ENCODE results near the gene HDAC7.
"Not testable (repeated sequence)": the region's sequence is repeated elsewhere in the genome, so short reads cannot be mapped to it uniquely, and the experiment has no call there.

The HDAC7 gene

DNA sequence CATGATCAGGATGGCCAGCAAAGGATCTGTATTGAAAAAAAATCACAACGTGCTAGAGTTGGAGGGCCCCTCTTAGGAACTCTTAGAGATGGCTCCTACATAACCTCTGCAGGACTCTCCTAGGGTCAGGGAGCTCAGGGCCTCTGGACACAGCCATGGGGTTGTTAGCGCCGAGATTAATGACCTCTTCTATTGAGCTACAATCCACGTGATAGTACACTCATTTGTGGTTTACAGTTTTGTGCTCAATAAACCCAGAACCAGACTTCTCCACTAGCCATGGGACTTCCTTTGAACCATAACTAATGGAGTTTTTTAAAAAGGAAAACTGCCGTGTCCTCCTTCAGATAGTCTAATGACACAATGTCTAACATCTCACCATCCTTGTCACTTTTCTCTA is 29.6 kb upstream of the HDAC7 start:
- DNase-seq (ENCODE audit: low spot score), result no peak

DNA sequence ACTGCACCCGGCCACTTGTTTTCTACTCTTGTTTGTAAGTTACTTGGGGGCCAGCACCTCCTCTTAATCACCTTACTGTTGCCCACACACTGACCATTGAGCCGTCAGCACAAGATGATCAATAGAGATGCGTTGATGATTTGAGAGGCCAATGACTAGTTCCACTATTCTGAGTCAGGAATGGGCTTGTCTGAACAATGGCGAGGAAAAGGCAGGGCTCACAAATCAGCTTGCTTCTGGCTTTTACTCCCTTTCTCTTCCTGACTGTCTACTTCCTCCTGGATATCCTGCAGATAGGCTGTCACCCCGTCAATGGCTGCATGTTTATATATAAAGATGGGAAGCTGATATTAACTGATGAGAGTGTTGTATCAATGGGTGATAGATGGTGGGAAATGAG is 29.1 kb upstream of the HDAC7 start:
- no peak for DNase-seq (ENCODE audit: low spot score)

DNA sequence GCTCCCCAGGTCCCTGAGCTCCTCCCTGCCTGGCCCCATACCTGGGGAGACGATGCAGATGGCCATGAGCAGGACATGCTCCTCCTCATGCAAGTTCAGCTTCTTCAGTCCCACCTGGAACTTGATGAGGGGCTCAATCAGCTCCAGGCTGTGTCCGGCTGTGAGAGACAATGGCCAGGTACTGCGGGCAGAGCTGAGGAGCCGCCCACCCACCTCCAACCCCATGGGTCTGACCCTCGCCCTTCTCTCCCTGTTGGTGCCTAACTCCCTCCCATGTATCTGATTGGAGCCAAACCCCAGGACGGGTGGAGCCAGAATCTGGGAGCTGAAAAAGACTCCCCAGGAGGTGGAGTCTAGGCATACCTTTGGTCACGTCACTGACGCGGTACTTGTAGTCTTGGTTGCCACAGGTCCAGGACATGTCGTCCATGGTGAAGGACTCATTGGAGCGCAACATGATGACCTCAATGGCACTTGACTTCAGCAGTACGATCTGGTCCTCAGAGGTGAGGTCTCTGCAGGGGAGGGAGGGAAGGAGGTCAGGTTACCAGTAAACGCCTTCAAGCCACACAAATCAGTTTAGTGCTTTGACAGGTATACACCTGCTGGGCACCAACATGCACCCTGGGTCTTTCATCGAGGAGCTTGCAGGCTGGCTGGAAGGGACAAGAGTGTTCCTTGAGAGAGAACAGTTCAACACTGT is 26.7 kb upstream of the HDAC7 start:
- no peak for DNase-seq (ENCODE audit: low spot score)

GRCh38 chr12:47845081-47845480 is 25.4 kb upstream of the HDAC7 start:
- DNase-seq (ENCODE audit: low spot score), result no peak

DNA sequence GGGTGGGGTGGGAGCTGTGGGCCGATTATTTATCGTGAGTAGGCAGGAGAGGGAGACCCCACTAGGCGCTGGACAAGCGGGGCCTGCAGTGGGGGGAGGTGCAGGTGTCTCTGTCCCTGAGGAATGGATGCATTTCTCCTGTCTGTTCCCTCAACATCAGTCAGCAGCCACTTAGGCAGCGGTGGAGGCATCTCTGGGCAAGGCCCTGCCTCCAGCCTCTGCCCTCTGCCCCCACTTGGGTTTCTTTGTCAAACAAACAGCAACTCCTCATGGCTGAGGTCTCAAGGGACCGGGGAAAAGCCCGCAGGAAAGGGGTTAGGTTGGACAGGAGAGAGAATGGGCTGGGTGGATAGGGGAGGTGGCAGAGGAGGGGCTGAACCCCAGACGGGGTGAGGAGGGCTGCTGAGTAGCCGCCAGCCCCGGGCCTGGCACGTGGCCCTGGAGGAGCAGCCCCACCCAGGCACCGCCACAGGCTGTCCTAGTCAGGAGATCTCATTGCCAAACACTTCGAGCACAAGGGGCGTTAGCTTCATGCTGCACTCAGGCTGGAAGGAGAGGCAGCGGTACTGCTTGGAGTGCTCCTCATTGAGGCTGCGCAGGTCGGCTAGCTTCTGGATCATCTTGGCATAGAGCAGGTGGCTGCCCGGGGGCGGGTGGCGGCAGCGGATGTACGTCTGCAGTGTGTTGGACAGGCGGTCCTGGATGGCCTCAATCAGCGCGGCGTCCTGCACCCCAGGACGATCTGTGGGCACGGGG is 24.7 kb upstream of the HDAC7 start:
- no peak for DNase-seq (ENCODE audit: low spot score)

- DNase-seq (ENCODE audit: low spot score), result no peak
Observed at GRCh38 chr12:47843226-47843980, 23.7 kb upstream of the HDAC7 start.

DNA sequence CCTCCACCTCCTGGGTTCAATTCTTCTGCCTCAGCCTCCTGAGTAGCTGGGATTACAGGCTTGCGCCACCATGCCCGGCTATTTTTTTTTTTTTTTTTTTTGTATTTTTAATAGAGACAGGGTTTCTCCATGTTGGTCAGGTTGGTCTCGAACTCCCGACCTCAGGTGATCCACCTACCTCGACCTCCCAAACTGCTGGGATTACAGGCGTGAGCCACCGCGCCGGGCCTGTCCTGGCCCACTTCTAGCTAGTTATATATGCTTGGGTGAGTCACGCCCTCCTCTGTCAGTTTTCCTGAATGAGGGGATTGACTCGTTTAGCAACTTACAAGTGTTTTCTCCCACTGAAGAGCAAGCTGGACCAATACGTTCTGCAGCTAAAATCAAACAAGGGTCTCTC is 22.8 kb upstream of the HDAC7 start:
- not testable (repeated sequence) for DNase-seq (ENCODE audit: low spot score)

DNA sequence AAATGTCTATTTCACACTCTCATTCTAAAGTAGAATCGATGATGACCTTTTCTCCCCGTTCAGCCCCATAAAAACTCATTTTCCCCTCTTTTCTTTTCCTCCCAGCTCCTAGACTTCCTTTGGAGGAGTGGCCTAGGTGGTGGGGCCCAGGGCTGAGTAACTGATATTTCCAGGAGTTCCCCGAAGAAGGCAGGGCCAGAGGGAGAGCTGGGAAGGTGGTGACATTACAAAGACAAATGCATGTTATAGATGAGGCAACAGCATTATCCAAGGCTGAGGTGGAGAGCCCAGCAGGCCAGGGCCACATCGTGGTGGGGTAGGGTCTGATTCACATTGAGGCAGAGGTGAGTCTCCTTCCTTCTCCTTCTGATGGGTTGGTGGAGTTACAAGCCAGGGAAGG is 22.2 kb upstream of the HDAC7 start:
- no peak for DNase-seq (ENCODE audit: low spot score)

DNA sequence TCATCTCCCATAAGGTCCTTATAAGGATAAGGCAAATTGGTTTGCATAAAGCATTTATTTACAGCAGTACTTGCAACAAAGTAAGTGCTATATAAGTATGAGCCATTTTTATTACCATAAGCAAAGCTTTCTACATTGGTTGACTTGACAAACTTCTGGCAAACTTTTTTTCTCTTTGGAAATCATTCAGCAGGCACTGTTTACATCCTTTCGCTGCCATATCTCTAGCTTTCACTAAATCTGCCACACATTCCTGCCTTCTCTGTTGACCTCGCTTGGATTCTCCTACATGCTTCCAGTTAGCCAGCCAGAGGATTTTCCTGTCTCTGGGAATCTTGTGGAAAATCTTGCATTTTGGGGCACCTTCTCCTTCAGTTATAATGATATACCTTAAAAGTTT is 21.8 kb upstream of the HDAC7 start:
- no peak for DNase-seq (ENCODE audit: low spot score)

- no peak for DNase-seq (ENCODE audit: low spot score)
Observed at GRCh38 chr12:47840571-47840970, 20.9 kb upstream of the HDAC7 start.

DNA sequence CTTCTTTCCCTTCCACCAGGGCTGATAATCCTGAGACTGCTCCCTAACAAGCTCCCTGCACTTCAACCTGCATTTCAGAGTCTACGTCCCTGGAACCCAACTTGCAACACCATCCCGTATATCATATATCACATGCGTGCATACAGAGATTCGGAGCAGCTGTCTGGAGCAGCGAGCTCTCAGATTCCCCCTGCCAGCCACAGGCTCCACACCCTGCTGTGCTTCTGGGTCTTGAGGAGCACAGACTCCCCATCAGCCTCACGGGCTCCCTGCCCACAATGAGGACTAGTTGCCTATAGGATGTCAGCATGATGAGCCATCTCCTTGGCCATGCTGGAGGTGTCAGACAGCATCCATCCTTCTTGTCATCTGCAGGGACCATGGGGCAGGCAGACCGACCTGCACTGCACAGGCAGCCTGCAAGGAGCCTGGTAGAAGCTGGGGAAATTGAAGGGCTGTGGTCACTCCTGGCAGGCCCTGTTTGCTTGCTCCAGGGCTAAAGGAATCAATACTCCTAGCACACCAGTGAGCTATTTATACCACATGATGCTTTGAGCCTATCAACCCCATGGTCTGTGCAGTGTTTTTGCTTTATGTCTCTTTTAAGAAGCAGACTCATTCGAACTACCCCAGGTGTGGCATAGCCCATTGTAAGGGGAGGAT is 19.6 kb upstream of the HDAC7 start:
- no peak for DNase-seq (ENCODE audit: low spot score)

DNA sequence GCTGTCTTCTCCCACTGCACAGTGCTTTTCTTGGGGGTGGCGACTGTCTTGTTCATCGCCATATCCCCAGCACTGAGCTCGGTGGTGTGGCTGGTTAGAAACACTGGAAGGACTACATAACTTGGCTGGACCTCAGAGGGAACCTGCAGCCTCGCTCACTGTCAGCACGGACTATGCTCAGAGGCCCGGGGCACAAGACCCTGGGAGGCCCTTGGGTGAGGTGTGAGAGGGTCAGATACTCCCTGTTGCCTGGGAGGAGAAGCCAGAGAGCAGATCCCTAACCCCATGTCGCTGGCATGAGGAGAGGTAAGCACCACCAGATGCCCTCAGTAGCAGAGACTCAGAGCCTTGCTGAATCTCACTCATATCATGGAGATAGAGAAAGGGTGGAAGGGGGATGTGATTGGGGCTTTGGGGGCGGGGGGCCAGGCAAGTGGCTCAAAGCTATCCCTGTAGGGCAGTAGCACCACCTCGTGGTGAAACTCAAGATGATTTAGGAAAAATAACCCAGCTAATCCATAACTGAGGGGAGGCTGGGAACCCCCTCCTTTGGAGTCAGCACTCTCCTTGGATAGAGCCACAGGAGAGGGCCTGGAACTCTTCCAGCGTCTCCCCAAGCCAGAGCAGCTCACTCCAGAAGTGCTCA is 18.7 kb upstream of the HDAC7 start:
- DNase-seq (ENCODE audit: low spot score), result peak; percentile 73

- DNase-seq (ENCODE audit: low spot score), result peak; percentile 71
Observed at GRCh38 chr12:47837190-47838171, 17.8 kb upstream of the HDAC7 start.

DNA sequence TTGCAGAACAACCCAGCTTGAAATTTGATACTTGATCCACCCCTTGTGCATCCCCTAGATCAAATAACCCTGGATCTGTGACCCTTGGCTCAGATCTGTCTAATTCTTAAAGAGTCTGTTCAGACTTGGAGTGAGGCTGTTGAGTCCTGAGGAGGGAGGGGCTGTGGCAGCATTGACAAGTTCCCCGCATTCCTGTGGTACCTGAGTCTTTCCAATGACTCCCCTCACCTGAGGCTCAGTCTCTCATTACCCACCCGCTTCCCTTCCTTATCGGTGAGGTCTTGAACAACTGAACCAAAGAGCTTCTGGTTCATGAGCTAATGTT is 16.1 kb upstream of the HDAC7 start:
- no peak for DNase-seq (ENCODE audit: low spot score)

GRCh38 chr12:47835006-47835830 is 15.5 kb upstream of the HDAC7 start:
- no peak for DNase-seq (ENCODE audit: low spot score)

DNA sequence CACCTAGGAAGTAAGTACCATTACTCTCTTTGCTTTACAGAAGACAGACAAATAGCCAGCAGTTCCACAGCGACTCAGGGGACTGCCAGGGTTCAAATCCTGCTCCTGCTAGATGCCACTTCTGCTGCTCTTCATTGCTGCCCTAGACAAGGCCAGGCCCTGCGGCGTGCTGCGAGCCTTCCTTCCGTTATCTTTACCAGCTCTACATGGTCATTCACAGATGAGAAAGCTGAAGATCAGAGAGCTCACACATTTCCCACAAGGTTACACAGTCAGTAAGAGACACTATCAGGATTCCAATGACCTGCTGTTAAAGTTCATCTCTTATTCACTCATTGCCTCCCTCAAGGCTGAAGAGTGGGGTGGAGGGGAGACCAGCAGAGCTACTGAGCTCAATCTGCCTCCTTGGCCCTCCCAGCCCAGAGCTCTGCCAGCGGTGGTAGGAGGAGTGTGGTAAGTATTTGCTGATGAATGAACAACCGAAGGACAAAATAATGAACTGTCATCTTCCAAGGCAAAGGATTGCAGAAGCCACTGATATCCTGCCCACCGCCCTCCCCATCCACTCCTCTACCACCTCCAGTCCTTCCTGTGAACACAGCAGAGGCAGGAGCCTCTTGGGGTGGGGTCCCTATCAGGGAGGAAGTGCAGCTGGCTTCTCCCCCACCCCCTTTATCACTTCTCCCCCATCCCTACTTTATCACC is 14.6 kb upstream of the HDAC7 start:
- no peak for DNase-seq (ENCODE audit: low spot score)

- DNase-seq (ENCODE audit: low spot score), result no peak
Observed at GRCh38 chr12:47833591-47834012, 13.9 kb upstream of the HDAC7 start.

- DNase-seq (ENCODE audit: low spot score), result no peak
Observed at GRCh38 chr12:47832263-47832933, 12.7 kb upstream of the HDAC7 start.

DNA sequence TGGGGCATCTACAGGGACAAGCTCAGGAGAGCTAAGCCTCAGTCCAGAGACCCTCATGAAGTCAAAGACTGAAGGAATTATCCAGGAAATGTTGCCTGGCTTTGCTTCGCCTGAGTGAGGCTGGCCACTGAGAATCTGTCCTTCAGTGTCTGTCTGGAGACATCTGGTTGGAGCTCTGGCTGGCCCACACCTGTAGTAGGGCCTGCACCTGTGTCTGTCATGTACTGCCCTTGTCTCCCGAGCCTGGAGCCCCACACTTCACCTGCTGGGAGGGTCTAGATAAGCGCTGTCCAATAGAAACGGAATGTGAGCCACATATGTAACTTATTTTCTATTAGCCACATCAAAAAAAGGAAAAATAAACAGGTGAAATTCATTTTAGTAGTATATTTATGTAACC is 9.9 kb upstream of the HDAC7 start:
- DNase-seq (ENCODE audit: low spot score), result no peak

All from hepatic stellate cell (primary cell).